ENCODE results near the gene DNM3. TPM values are rescaled to one million over a fixed set of nuclear protein-coding genes. Genes with fewer than 3 reads are reported as not detected.

Gene DNM3
- total and polyA plus RNA-seq, 2 donors (not counting 1 experiment from before 2014, with no cell fraction given) = 1.0 to 1.3 TPM

GRCh38 chr1:171849245-171849898 lies 8.1 kb downstream of the DNM3 start:
- ChIA-PET CTCF (no interaction called here), POLR2A (no interaction called here)
- TF ChIP-seq CTCF (IDR thresholded peaks at IDR 0.05) = no peak
- no peak for TF ChIP-seq EZH2 (IDR thresholded peaks at IDR 0.05; ENCODE audit: borderline replicate concordance, insufficient read depth, low read depth, low read length, poor library complexity, severe bottlenecking)
- H2AFZ ChIP-seq (ENCODE audit: insufficient read depth, low read depth, low read length, poor library complexity, severe bottlenecking) = no peak overlapping the region
- Mint-ChIP-seq H3K27ac (no peak overlapping the region), H3K9me3 (ENCODE audit: insufficient read depth) (no peaks in the 10 kb centered on the region), H3K4me1 (no peaks in the 10 kb centered on the region), H3K4me3 (no peak overlapping the region), H3K27me3 (peaks cover 10% of the 10 kb centered on the region)
- no peak overlapping the region for H3K9ac ChIP-seq (ENCODE audit: low read length)
- WGBS (ENCODE audit: insufficient coverage) = no CpG with 5 or more reads among the region's 5 CpGs
- DNase-seq (no peak), ATAC-seq (ENCODE audit: low read depth) (no peak)
- no peak overlapping the region for H3K4me3 ChIP-seq (ENCODE audit: control extremely low read depth in 1 of 5, extremely low read depth in 1 of 5, insufficient read depth in 1 of 5, low read depth in 2 of 5, low read length in 4 of 5)
- H3K4me2 ChIP-seq (replicated peaks; ENCODE audit: low read depth, low read length, poor library complexity, severe bottlenecking) = no peak overlapping the region
- H4K20me1 ChIP-seq (ENCODE audit: control insufficient read depth, insufficient read depth, low read length, poor library complexity, severe bottlenecking) = no peaks in the 10 kb centered on the region
- H3K9me3 ChIP-seq (ENCODE audit: control extremely low read depth in 1 of 3, control insufficient read depth in 2 of 3, insufficient read depth in 1 of 3, low read length in 2 of 3) = no peaks in the 10 kb centered on the region
- intact Hi-C loops (cut with micrococcal nuclease) = no loop called here
- H3K27ac ChIP-seq (ENCODE audit: low read length in 2 of 2) = no peak overlapping the region
- no peaks in the 10 kb centered on the region for H3K4me1 ChIP-seq (ENCODE audit: control insufficient read depth in 2 of 2, insufficient read depth in 2 of 2, low read length in 2 of 2)
- no peaks in the 10 kb centered on the region for H3K79me2 ChIP-seq (ENCODE audit: control insufficient read depth, insufficient read depth, low read length)
- H3K36me3 ChIP-seq (replicated peaks in 1 of 2; ENCODE audit: control extremely low read depth in 1 of 2, control insufficient read depth in 1 of 2, extremely low read depth in 1 of 2, insufficient read depth in 2 of 2, low read length in 1 of 2) = no peaks in the 10 kb centered on the region
- peaks cover 0 to 4% (median 2%) of the 10 kb centered on the region in 4 experiments for H3K27me3 ChIP-seq (replicated peaks in 1 of 4; ENCODE audit: control extremely low read depth in 1 of 4, control insufficient read depth in 3 of 4, insufficient read depth in 4 of 4, low read length in 3 of 4)

DNA sequence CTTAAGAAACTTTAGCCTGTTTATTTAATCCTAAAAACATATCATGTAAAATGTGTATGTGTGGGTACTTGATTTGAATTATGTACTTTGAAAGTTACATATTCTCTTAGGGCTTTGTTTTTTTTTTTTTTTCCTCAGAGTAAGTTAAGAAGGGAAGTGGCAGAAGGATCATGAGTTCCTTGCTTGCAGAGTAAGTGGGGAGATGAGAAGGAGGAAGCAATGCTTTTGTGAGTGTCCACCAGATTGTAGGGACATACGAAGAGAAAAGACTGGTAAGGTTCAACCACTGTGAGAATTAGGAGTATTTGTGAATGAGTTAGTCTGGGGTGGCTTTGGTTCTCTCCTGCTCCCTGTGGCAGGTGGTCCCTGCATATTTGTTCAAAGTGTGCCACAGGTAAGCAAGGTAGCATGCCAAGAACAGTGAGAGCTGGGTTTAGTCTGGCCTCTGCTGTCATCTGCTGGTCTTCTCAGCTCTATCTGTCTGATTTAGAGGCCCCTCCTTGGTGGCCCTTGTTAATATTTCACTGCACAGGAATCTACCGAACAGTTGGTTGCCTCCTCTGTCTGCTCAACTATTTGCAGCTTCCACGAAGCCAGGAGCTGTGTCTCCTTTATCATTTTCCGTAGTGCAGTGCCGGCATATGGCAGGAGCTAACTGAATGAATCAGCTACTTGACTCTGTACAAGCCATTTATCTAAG lies 9.5 kb downstream of the DNM3 start:
- WGBS (ENCODE audit: insufficient coverage) = 64% methylated on average over 5 of the region's 5 CpGs
- ChIA-PET POLR2A (no interaction called here), CTCF (interaction anchor here (1.5 kb wide), 1 partner anchor 50 kb away, joined by 4 read pairs; no protein-coding TSS in a partner anchor)
- no peaks in the 10 kb centered on the region for H3K9me3 Mint-ChIP-seq (ENCODE audit: insufficient read depth)
- Histone ChIP-seq H4K20me1 (ENCODE audit: control insufficient read depth, insufficient read depth, low read length, poor library complexity, severe bottlenecking) (no peaks in the 10 kb centered on the region), H3K27ac (ENCODE audit: low read length in 2 of 2) (no peak overlapping the region), H3K4me1 (ENCODE audit: control insufficient read depth in 2 of 2, insufficient read depth in 2 of 2, low read length in 2 of 2) (no peaks in the 10 kb centered on the region), H3K9ac (ENCODE audit: low read length) (no peak overlapping the region), H2AFZ (ENCODE audit: insufficient read depth, low read depth, low read length, poor library complexity, severe bottlenecking) (no peak overlapping the region), H3K79me2 (ENCODE audit: control insufficient read depth, insufficient read depth, low read length) (no peaks in the 10 kb centered on the region), H3K4me3 (ENCODE audit: control extremely low read depth in 1 of 5, extremely low read depth in 1 of 5, insufficient read depth in 1 of 5, low read depth in 2 of 5, low read length in 4 of 5) (no peak overlapping the region), H3K36me3 (replicated peaks in 1 of 2; ENCODE audit: control extremely low read depth in 1 of 2, control insufficient read depth in 1 of 2, extremely low read depth in 1 of 2, insufficient read depth in 2 of 2, low read length in 1 of 2) (no peaks in the 10 kb centered on the region), H3K4me2 (replicated peaks; ENCODE audit: low read depth, low read length, poor library complexity, severe bottlenecking) (no peak overlapping the region), H3K9me3 (ENCODE audit: control extremely low read depth in 1 of 3, control insufficient read depth in 2 of 3, insufficient read depth in 1 of 3, low read length in 2 of 3) (no peaks in the 10 kb centered on the region), H3K27me3 (replicated peaks in 1 of 4; ENCODE audit: control extremely low read depth in 1 of 4, control insufficient read depth in 3 of 4, insufficient read depth in 4 of 4, low read length in 3 of 4) (no peaks in the 10 kb centered on the region)
- no peaks in the 10 kb centered on the region for H3K4me1 Mint-ChIP-seq
- H3K27me3 Mint-ChIP-seq = peaks cover 9% of the 10 kb centered on the region
- ATAC-seq (ENCODE audit: low read depth) (no peak), DNase-seq (no peak)
- H3K4me3 Mint-ChIP-seq = no peak overlapping the region
- no peak for TF ChIP-seq EZH2 (IDR thresholded peaks at IDR 0.05; ENCODE audit: borderline replicate concordance, insufficient read depth, low read depth, low read length, poor library complexity, severe bottlenecking)
- intact Hi-C loops (cut with micrococcal nuclease) = no loop called here
- H3K27ac Mint-ChIP-seq = no peak overlapping the region
